ENCODE measurements around the gene GUCY2C.

GRCh38 chr12:14612898-14613445, 83.4 kb downstream of the GUCY2C start:
- TF ChIP-seq EZH2phosphoT487 (conservative IDR thresholded peaks at IDR 0.05; ENCODE audit: low read length) (no peak), CTCF (IDR thresholded peaks at IDR 0.05; ENCODE audit: insufficient read depth, low read length, poor library complexity, severe bottlenecking) (no peak)

Measured in SU-DHL-6 (cell line).